ENCODE measurements around the gene MAMDC4.
"Not testable (repeated sequence)": the region's sequence is repeated elsewhere in the genome, so short reads cannot be mapped to it uniquely, and the experiment has no call there.

The MAMDC4 gene

DNA sequence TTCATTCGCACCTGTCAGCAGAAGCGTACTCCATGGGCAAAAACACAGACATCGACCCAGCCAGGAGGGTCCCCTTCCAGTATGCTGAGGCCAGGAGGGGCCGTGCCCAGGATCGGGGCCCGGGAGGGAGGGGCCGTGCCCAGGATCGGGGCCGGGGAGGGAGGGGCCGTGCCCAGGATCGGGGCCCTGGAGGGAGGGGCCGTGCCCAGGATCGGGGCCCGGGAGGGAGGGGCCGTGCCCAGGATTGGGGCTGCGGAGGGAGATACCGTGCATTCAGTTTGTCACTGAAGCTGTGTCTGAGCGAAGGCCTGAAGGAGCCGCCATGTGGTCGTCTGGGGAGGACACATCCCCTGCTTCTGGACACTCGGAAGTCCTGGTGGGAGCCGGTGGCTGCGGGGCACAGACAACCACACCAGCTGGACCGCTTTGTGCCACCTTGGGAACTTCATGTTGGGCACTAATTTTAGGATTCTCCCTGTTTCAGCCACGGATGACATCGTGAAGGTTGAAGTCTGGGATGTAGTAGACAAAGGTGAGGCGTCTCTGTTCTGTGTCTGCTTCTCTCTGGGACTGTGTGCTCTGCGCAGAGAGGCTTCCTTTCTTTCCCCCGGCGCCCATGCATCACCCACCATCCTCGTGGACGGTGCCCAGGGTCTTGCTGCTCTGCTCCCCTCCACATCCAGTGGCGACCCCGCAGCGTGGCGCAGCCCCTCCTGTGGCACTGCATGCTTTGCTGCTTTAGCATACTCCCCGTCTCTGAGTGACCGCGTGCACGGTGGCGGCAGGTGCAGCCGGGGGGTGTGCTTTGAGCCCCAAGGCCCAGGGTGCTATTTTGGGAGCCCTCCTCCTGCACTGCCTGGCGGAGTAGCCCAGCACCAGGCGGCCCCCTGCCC, 26.6 kb upstream of the MAMDC4 start:
- DNase-seq = no peak

DNA sequence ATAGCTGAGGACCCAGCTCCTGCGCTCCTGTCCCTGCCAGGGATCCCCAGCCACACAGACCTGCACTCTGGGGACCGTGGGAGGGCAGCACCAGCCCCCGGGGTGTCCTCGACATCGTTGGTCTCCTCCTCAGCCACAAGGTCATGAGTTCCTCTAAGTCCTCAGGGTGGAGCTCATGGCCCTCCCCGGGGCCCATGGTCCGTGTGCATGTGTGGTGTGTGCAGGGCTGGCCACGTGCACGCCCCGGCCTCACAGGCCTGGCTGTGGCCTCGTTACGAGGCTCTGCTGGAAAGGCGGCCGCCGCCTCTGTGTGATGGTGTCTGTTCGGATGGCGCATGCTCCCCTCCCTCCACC, 26.0 kb upstream of the MAMDC4 start:
- no peak for DNase-seq

DNA sequence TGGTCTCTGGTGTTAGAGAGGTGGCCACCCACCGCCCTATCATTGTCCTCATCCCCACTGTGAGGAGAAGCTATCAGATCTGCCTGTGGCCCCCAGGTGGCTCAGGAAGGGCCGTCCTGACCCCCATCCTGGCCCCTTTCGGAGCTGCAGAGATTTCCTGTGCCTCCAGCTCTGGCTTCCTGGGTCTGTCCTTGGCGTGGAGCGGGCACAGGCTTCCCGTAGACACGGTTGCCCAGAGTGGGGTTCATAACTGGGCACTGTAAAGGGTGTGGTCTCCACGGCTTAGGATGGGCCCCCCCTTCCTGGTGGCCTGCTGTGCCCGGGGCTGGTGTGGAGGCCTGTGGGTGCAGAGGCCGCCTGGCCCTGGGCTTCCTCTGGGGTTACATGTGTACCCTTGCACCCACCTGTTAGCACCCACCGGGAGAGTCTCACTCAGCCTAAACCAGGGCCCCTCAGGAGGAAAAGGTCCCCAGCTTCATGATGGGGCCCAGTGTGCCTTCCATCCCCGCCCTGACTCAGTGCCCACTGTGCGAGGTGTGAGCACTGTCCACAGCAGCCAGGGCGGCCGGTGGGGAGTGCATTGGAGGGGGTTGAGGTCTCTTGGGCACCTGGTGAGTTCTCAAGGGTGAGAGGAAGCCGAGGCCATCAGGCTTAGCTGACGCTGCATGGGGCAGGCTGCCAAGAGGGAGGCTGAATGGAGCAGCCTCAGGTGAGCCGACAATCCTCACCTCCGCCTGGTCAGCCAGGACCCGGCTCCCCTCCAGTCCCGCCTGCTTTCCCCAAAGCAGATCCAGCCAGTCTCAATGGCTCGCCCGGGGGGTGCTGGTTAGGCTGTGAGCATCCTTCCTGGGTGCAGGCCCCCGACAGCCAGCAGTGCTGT, 25.2 kb upstream of the MAMDC4 start:
- DNase-seq = no peak

DNA sequence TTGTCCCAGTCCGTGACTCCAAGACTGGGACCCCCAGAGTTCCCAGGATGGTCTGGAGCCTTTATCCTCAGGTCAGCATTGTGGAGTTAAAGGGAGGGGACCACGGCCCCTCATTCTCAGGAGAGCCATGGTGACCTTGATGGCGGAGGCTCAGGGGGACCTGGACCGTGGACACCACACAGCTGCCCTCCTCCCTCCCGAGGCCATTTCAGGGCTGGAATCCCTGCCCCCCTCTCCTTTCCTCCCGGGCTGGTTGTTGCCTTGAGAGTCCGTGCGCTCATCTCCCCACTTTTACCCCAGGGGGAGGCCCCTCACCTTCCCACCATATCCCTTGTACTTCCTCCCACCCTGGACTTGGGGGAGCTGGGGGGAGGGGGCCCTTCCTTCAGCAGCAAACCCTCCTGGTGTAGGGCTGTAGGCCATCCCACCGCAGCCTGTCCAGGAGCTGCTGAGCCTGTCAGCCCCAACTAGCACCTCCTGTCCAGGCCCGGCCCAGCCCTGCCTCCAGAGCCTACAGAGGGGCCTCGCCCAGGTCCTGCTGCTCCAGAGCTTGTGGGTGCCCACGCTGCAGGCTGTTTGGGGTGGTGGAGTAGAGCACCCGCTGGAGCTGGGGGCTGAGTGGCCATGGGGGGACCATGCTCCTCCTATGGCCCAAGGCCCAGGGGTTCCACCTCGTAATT, 24.2 kb upstream of the MAMDC4 start:
- no peak for DNase-seq

DNA sequence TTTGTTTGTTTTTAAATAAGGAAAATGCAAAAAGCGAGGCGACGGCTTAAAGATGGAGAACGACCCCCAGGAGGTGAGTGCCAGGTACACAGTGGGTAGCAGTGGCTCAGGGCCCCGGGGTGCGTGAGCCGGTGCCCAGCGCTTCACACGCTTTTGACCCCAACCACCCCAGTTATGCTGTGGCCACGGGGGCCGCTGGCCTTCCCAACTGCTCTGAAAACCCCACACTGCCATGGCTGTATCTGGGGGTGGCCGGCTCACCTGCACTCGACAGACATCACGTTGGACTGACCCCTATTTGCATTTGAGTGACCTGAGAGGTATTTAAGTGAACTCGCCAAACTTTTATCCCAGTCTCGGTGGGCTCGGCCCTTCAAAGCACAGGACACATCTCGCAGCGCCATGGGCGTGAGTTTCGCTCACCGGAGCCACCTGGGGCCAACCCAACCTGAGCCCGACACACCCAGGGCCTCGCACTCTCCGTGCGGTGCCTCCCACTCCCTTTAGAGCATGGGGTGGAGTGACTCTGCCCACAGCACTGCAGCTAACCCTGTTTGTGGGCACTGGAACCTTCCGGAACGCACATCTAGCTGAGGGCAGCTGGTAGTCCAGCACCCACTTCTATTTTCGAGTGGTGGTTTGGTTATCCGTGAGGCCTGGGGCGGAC, 23.5 kb upstream of the MAMDC4 start:
- DNase-seq = no peak

DNA sequence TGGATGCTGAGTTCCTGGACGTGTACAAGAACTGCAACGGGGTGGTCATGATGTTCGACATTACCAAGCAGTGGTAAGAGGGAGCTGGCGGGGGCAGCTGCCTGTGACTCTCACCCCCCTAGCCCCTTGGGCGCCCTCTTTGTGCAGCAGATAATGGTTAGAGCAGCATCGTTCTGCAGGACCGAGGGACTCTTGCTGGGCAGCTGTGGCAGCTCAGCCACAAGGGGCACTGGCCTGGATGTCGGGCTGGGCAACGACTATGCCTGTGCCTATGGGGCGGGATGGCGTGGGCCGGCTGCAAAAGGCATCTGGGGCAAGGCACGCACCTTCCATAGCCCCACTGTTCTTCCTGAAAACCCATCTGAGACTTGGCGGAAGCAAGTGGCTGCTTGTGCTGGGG, 22.7 kb upstream of the MAMDC4 start:
- DNase-seq = no peak

DNA sequence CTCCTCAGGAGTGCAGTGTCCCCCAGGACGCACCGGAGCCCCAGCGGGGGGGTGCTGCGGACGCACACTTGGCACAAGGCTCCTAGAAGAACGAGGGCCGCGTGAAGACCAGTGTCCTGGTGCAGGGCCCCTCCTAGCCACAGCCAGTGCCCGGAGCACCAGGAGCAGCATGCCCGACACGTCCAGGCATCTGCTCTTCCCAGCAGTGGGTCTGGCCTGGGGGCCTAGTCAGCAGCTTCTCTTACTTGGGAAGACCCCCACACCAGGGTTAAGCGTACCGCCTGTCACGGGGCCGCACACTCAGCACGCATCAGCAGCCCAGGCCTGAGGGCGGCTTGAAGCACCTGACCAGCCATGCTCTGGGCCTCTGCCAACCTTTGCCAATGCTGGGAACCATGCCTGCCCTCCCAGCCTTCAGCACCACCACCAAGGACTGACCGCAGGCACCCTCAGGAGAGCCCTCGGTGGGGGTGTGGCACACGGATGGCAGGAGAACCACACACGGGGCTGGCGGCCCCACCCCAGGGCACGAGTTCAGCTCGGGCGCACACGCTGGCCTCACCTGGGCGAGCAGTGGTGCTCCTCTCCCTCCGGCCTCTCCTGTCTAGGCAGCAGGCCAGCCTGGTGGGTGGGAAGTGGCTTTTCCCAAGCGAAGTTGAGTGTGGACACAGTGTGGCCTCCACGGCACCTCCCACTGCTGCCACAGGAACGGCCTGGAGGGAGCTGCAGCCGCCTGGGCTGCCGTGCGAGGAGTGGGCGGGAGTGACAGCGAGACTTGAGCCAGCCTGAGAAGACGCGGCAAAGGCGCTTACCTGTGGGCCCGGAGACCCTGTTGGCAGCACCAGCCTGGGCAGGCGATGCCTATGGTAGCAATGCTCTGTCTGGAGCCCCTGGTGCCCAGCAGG, 21.9 kb upstream of the MAMDC4 start:
- DNase-seq = no peak

DNA sequence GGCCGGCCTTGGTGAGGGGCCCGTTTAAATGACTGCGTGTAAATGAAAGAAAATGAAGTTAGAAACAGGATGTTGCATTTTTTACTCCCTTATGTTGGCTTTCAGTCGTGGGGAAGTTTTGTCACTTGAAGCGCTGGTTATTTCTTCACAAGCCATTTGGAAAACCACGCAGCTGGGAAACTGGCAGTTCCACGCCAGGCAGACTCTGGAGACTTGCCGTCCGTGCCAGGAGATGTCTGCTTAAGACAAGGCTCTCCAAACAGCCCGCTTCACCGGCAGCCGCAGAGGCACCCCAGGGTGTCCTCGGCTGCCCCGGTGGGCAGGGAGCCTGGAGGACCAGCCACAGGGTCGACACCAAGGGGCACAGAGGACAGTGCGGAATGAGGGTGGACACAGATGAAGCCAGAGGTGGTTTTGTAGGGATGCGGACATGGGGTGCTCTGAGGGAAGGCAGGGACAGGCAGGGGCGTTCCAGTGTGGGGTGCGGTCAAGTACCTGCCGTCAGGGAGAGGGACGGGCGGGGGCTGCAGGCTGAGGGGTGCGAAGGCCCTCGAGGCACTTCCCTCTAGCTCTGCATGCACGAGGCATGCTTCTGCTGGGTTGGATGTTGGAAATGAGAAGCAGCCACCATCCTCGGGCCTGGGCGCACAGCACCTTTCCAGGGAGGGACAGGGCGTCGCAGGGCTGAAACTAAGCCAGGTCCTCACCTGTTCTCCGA, 21.0 kb upstream of the MAMDC4 start:
- no peak for DNase-seq

DNA sequence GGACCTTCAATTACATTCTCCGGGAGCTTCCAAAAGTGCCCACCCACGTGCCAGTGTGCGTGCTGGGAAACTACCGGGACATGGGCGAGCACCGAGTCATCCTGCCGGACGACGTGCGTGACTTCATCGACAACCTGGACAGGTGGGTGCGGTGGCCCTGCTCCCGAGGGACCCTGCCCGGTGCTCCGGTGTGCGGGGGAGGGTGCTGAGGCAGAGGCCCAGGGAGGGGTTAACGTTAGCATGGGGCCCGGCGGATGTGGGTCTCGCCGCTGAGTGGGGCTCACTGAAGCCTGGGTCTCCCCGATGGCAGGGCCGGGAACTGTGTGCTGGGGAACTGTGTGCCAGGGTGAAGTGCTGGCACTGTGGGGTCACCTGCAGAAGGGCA, 20.4 kb upstream of the MAMDC4 start:
- no peak for DNase-seq

DNA sequence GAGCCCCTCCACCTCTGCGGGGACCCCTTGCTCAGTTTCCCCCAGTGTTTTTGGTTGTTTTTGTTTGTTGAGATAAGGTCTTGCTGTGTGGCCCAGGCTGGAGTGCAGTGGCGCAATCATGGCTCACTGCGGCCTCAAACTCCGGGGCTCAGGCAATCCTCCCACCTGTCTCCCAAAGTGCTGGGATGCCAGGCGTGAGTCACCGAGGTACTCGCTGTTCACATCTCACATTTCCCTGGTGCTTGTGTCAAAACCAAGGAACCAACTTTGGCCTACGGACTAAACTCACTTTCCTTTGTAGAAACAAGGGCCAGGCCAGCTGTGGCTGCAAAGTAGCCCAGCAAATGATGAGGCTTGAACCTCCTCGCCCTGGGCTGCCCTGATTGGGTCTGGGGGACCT, 19.6 kb upstream of the MAMDC4 start:
- DNase-seq = no peak

DNA sequence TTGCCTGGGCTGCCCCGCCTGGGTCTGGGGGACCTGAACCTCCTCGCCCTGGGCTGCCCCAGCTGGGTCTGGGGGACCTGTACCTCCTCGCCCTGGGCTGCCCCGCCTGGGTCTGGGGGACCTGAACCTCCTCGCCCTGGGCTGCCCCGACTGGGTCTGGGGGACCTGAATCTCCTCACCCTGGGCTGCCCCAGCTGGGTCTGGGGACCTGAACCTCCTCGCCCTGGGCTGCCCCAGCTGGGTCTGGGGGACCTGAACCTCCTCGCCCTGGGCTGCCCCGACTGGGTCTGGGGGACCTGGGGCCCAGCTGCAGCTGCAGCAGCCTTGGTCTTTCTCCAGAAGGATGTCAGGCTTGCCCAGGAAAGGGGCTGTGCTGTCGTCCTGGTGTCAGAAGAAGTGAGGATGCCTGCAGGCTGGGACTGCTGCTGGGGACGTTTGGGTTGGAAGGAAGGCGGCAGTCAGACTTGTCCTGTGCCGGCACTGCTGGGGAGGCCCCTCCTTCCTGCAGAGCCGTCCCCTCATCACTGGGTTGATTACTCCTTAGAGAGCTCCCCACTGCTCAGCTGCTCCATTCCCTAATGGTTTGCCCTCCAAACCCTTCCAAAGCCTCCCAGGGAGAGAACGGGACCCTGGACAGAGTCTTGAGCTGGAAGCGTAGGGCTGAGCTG, 18.6 kb upstream of the MAMDC4 start:
- DNase-seq = not testable (repeated sequence)

DNA sequence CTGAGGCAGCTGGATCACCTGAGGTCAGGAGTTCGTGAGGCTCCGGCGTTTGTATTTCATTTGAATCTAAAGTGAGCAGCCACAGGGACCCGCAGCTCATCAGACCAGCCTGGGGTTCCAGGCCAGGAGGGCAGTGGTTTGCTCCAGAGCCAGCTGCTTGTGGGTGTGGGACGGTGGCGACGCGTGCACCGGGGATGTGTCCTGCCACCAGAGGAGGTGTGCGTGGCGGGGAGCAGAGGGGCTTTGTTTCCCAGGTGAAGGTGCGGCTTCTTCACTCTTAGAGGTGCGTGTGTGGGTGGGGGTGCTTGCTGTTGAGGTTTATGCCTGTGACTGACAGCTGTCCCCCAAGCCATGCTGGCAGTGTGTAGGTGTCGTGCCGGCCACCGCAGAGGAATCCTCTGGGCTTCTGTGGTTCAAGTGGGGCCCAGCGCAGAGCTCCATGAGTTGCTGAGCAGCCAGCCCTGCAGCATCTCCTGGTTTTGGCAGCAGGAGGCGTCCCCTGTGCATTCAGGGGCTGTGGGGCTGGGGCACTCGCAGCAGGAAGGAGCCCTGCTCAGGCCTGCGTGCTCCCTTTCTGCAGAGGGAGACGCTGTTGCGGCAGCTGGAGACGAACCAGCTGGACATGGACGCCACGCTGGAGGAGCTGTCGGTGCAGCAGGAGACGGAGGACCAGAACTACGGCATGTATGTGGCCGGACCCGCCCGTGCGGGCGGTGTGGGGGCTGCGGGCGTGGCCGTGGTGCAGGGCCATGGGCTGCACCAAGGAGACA, 16.8 kb upstream of the MAMDC4 start:
- no peak for DNase-seq

DNA sequence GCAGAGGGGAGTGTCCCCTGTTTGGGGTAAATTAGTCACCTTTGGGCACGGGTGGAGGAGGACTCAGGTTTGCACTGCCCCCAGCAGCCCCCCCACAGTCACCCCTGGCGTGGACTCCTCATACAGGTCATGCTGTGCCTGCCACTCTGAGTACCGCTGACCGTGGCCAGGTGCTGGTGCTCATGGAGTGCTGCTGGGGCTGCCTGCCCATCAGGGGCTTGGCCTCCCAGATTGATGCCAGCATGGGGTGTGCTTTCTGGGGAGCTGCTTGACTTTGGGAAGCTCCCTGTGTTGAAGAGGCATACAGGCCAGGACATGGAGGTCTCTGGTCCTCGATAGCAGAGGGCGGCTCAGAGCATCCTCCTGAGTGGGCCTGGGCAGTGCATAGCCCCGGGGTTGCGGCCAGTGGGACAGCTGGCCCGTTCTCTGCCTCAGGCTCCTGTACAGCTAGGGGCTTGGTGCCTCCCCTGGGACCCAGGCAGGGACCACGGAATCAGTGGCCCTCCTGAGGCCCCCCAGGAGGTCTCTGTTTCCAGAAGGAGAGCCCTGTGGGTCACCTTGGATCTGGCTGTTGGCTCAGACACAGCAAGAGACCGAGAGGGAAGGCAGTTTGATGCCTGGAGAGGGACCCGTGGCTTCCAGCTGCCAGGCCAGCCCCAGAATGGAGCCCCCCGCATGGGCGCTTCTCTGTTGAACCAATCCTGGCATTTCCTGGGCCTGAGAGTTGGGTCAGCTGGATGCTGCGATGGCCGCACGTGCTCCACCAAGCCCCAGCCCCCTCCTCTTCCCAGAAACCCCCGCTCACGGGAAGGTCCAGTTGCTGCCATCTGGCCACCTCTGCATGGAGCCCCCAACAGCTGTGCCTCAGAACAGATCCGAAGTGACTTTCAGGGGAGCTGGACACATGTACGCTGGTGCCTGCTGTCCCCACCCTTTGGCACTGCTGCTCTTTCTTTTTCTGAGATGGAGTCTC, 15.9 kb upstream of the MAMDC4 start:
- DNase-seq = no peak

DNA sequence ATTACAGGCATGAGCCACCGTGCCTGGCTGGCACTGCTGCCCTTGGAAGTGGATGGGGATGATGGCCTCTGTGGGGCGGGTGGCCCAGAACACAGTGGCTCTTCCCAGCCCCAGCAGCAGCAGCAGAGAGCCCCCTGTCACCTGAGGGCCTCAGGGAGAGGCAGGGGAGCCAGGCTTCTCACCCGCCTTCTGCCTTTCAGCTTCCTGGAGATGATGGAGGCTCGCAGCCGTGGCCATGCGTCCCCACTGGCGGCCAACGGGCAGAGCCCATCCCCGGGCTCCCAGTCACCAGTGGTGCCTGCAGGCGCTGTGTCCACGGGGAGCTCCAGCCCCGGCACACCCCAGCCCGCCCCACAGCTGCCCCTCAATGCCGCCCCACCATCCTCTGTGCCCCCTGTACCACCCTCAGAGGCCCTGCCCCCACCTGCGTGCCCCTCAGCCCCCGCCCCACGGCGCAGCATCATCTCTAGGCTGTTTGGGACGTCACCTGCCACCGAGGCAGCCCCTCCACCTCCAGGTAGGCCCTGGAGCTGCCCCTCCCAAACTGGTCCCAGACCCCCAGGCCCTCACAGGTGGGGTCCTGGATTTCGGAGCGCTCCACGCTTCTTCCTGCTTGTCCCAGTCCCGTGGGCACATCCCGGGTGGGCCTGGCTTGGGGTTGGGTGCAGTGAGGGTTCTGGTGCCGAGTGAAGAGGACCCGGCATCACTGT, 14.8 kb upstream of the MAMDC4 start:
- DNase-seq = no peak

DNA sequence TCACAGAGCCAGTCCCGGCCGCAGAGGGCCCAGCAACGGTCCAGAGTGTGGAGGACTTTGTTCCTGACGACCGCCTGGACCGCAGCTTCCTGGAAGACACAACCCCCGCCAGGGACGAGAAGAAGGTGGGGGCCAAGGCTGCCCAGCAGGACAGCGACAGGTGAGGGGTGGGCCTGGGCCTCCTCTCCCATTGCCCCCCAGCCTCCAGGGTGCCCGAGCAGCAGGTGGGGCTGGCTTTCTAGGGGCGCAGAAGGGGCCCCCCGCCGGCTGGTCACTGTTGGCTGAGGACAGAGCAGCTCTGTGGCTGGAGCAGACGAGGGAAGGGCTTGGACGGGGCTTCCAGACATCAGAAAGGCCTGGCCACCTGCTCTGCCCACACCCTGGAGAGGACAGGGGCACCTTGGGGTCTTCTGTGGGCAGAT, 14.3 kb upstream of the MAMDC4 start:
- DNase-seq = not testable (repeated sequence)

DNA sequence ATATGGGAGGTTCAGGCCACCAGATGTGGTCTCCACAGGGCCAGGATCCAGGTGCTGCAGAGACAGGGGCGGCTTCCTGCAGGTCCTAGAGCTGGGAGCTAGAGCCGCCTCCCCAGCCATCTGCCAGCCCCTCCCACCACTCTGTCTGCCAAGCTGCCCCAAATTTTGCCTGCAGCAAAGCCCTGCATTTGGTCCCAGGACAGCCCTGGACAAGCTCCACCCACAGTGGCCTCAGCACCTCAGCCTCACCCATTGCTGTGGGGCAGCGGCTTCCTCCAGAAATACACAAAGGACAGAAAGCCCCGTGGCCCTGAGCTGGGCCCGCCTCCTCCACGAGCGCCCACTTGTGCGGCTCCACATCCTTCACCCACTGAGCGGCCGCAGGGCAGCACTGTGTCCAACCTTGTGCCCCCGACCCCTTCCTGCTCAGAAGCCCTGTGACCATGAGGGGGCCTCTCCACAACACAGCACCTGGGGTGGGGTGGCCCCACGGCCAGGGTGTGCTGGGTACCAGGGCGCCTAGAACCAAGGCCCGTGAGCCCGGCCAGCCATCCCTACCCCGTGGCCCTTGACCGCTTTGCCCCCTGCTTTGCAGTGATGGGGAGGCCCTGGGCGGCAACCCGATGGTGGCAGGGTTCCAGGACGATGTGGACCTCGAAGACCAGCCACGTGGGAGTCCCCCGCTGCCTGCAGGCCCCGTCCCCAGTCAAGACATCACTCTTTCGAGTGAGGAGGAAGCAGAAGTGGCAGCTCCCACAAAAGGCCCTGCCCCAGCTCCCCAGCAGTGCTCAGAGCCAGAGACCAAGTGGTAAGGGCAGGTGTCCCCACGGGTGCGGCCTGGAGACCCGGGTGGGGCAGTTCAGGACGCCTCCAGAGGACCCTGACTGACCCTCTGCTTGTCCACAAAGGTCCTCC, 13.6 kb upstream of the MAMDC4 start:
- no peak for DNase-seq
